Heart left ventricle (tissue), 13 donors: ENCODE measurements around the gene TMEM178B.

Experiments used
- POLR2A ChIP-seq, 2 donors: fragments of 450-650 bp; IDR thresholded peaks; one replicate each; pipeline ENCODE4 v1.6.1; 2017; ENCODE audit warnings: antibody characterized with exemption in 2 of 2, mild to moderate bottlenecking in 2 of 2, moderate library complexity in 2 of 2
- TF ChIP-seq, protein P1 (sequence below), 12 donors: fragments of 200-600 bp; sonication (generic) in 4 of 12; IDR thresholded peaks; one replicate each; pipeline versions ENCODE4 v1.5.0 to v1.8.0; 2018 to 2022; ENCODE audit warnings: antibody characterized with exemption in 12 of 12, mild to moderate bottlenecking in 5 of 12
- donor health status: ischemic (EF 13 %, LVEDD 7.1; RV severe dilation, severe dysfunction).
- donor health status: DM: no; HTN: yes; CAD: no.
- donor health status: DM: no; HTN: no; CAD: no.
- donor health status: ischemic (EF 25% LVEDD 6.9; RV normal size, moderate dysfunction).
- donor health status: ischemic (EF 25% LVEDD 5.7; RV mildly dilated, moderate dysfunction).
- donor health status: ischemic (EF 35%, LVEDD 5.7; RV mildly dilated, moderate dysfunction).
- donor health status: nonischemic (EF 11% LVEDD 7.7; RV severe dilation, severe dysfunction).
- donor health status: DM: yes; HTN: yes; CAD: no.
- donor health status: PGD.
- donor health status: ischemic (EF 29% LVEDD 5.4; RV normal size, mild dysfunction).
- donor health status: nonischemic (EF 23%, LVEDD 6.1; RV moderate dilation, normal function).

DNA sequence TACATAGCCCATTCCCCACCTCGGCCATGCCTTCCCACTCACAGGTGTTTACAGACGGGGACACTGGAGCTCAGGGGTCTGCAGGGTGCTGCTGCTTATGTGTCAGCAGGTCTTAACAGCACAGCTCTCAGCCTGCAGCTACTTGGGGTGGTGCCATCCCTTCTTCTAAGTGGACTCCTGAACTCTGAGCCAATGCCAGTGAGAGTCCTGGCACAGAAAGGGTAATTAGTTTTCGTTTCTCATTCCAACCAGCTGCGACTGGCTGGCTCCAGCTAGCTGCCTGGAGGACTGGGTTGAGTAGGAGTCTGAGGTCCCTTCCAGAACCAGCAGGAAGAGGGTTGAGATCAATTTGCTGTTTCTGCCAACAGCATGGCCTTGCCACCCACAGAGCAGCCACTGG is 389.1 kb downstream of the TMEM178B start:
- TF ChIP-seq, protein P1, sequence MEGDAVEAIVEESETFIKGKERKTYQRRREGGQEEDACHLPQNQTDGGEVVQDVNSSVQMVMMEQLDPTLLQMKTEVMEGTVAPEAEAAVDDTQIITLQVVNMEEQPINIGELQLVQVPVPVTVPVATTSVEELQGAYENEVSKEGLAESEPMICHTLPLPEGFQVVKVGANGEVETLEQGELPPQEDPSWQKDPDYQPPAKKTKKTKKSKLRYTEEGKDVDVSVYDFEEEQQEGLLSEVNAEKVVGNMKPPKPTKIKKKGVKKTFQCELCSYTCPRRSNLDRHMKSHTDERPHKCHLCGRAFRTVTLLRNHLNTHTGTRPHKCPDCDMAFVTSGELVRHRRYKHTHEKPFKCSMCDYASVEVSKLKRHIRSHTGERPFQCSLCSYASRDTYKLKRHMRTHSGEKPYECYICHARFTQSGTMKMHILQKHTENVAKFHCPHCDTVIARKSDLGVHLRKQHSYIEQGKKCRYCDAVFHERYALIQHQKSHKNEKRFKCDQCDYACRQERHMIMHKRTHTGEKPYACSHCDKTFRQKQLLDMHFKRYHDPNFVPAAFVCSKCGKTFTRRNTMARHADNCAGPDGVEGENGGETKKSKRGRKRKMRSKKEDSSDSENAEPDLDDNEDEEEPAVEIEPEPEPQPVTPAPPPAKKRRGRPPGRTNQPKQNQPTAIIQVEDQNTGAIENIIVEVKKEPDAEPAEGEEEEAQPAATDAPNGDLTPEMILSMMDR (IDR thresholded peaks at IDR 0.05) = no peak
- no peak for TF ChIP-seq POLR2A (IDR thresholded peaks at IDR 0.05)
